PC-9 (cell line): Measurements from ENCODE around the gene LHCGR. TPM values are rescaled to one million over a fixed set of nuclear protein-coding genes. Genes with fewer than 3 reads are reported as not detected.

Experiments
- BruUV-seq: library from RNA; stranded (reverse); fragments of 400-500 nt; replicated peaks from 2 replicates; lab custom pipeline; 2021; lab: Mats Ljungman, UMichigan
- CTCF ChIA-PET: fragments of 300-600 bp; sonication (Branson Sonifier 250); formaldehyde crosslinking; loops from one replicate; lab custom pipeline; 2022; ENCODE audit warnings: antibody characterized with exemption; lab: Charles Lee
- POLR2A ChIA-PET: fragments of 300-600 bp; sonication (Branson Sonifier 250); formaldehyde crosslinking; loops from one replicate; lab custom pipeline; 2022; ENCODE audit warnings: antibody characterized with exemption; ENCODE audit not compliant: unreplicated experiment; lab: Charles Lee
- DNase-seq, 2 experiments: peaks; one replicate each; pipeline versions ENCODE4 v3.0.0 to v3.0.0-alpha.2; 2015 to 2022; ENCODE audit warnings: mixed read lengths in 1 of 2
- H2AFZ ChIP-seq: fragments of 200-600 bp; sonication (generic); 2 replicates; pipeline ENCODE4 v1.8.1; 2017; ENCODE audit warnings: antibody characterized with exemption
- H3F3A ChIP-seq: fragments of 200-600 bp; sonication (generic); 2 replicates; pipeline ENCODE4 v1.8.1; 2017; ENCODE audit warnings: antibody characterized with exemption, mild to moderate bottlenecking, low read depth; ENCODE audit not compliant: insufficient read depth
- H3K27ac ChIP-seq: fragments of 200-600 bp; sonication (generic); 2 replicates; pipeline ENCODE4 v1.6.1; 2016; ENCODE audit warnings: mixed run types
- H3K27me3 ChIP-seq: fragments of 200-600 bp; sonication (generic); 2 replicates; pipeline ENCODE4 v1.6.1; 2016; ENCODE audit warnings: low read depth, mixed run types; ENCODE audit not compliant: insufficient read depth
- H3K36me3 ChIP-seq: fragments of 200-600 bp; sonication (generic); 2 replicates; pipeline ENCODE4 v1.6.1; 2016; ENCODE audit warnings: low read depth, mixed run types
- H3K4me1 ChIP-seq: fragments of 200-600 bp; sonication (generic); replicated peaks from 2 replicates; pipeline ENCODE4 v1.6.1; 2016; ENCODE audit warnings: mixed run types; ENCODE audit not compliant: insufficient read depth
- H3K4me2 ChIP-seq: fragments of 200-600 bp; sonication (generic); 2 replicates; pipeline ENCODE4 v1.6.1; 2017; ENCODE audit warnings: mixed run types
- H3K4me3 ChIP-seq: fragments of 200-600 bp; sonication (generic); 2 replicates; pipeline ENCODE4 v1.6.1; 2016; ENCODE audit warnings: mixed run types
- H3K79me2 ChIP-seq: fragments of 200-600 bp; sonication (generic); 2 replicates; pipeline ENCODE4 v1.6.1; 2017; ENCODE audit warnings: low read depth, mixed run types
- H3K9me2 ChIP-seq: fragments of 200-600 bp; sonication (generic); 2 replicates; pipeline ENCODE4 v1.8.1; 2017; ENCODE audit warnings: mild to moderate bottlenecking; ENCODE audit not compliant: insufficient read depth
- H3K9me3 ChIP-seq: fragments of 200-600 bp; sonication (generic); 2 replicates; pipeline ENCODE4 v1.8.1; 2016; ENCODE audit warnings: low read depth; ENCODE audit not compliant: insufficient read depth
- H4K20me1 ChIP-seq: fragments of 200-600 bp; sonication (generic); 2 replicates; pipeline ENCODE4 v1.8.1; 2017; ENCODE audit not compliant: insufficient read depth
- EZH2 ChIP-seq: fragments of 200-600 bp; sonication (generic); IDR thresholded peaks from 2 replicates; pipeline ENCODE4 v1.8.0; 2017; ENCODE audit warnings: antibody characterized with exemption, low read depth
- intact Hi-C: fragments of 100-400 bp; cut with micrococcal nuclease; formaldehyde crosslinking; loops from one replicate; pipeline ENCODE4 v1.10.0; 2022; ENCODE audit not compliant: unreplicated experiment
- total RNA-seq: library from RNA; stranded (reverse); gene quantifications from 2 replicates; pipeline ENCODE4 v1.2.3, GENCODE V29; 2021
- TF ChIP-seq, protein P1 (sequence below): fragments of 200-600 bp; sonication (generic); conservative IDR thresholded peaks from 2 replicates; pipeline ENCODE4 v1.6.1; 2017; ENCODE audit warnings: mixed run types, antibody characterized with exemption, mild to moderate bottlenecking, moderate library complexity

LHCGR gene
- total RNA-seq, 1 experiment from 2014 or later: not detected

DNA sequence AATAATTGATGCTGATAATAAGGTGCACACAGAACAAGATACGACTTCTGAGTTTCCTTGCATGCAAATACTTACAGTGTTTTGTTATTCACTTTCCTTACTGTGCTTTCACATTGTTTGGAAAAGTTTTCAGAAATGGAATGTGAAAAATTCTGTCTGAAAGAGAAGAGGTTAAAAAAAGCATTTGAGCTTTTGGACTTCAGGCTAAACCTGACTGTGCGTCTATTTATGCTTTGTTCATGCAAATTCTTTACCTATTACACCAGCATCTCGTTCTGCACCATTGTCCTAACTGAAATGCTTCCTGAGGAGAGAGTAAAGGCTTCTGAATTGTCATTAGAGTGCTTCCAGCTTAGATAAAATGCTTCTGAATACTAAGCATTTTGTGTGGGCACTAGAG, 61.4 kb downstream of the LHCGR start:
- no peaks in the 10 kb centered on the region for H3K79me2 ChIP-seq
- no peak for DNase-seq
- no peaks in the 10 kb centered on the region for H4K20me1 ChIP-seq
- H3K27ac ChIP-seq: no peak overlapping the region
- no peaks in the 10 kb centered on the region for H3K36me3 ChIP-seq
- no peak overlapping the region for H2AFZ ChIP-seq
- no peak overlapping the region for H3K4me3 ChIP-seq
- H3K4me2 ChIP-seq: no peak overlapping the region
- H3K9me3 ChIP-seq: no peaks in the 10 kb centered on the region
- ChIA-PET POLR2A (no interaction called here), CTCF (no interaction called here)
- H3K27me3 ChIP-seq: peaks cover 12% of the 10 kb centered on the region; the same call in 1 of the 2 replicates
- no peaks in the 10 kb centered on the region for H3F3A ChIP-seq
- BruUV-seq: no TSS peak
- TF ChIP-seq EZH2: no peak
- TF ChIP-seq, protein P1, sequence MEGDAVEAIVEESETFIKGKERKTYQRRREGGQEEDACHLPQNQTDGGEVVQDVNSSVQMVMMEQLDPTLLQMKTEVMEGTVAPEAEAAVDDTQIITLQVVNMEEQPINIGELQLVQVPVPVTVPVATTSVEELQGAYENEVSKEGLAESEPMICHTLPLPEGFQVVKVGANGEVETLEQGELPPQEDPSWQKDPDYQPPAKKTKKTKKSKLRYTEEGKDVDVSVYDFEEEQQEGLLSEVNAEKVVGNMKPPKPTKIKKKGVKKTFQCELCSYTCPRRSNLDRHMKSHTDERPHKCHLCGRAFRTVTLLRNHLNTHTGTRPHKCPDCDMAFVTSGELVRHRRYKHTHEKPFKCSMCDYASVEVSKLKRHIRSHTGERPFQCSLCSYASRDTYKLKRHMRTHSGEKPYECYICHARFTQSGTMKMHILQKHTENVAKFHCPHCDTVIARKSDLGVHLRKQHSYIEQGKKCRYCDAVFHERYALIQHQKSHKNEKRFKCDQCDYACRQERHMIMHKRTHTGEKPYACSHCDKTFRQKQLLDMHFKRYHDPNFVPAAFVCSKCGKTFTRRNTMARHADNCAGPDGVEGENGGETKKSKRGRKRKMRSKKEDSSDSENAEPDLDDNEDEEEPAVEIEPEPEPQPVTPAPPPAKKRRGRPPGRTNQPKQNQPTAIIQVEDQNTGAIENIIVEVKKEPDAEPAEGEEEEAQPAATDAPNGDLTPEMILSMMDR: no peak
- intact Hi-C loops: no loop called here
- no peaks in the 10 kb centered on the region for H3K4me1 ChIP-seq
- H3K9me2 ChIP-seq: no peaks in the 10 kb centered on the region

DNA sequence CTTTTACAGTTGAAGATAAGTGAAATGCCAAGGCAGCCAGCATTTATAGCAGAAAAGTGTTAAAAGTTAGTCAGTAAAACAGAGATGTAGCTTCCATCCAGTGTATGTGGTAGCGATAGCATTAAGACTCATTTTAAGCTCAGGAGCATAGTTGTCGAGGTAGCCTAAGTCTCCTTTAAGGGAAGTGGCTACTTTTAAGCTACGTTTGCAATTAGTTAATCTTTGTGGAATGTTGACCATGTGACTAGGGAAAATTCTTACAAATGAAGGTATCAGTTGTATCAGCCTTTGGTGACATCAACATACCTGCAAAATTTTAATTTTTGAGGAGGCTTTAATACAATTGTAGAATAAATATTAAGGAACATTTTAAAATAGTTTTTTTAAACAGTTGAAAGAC, 61.9 kb downstream of the LHCGR start:
- no TSS peak for BruUV-seq
- no peaks in the 10 kb centered on the region for H3K79me2 ChIP-seq
- intact Hi-C loops: no loop called here
- H3K4me2 ChIP-seq: no peak overlapping the region
- H3K4me1 ChIP-seq: no peaks in the 10 kb centered on the region
- no peaks in the 10 kb centered on the region for H3K9me3 ChIP-seq
- TF ChIP-seq, protein P1: no peak
- TF ChIP-seq EZH2: no peak
- ChIA-PET CTCF (no interaction called here), POLR2A (interaction anchor here (0.7 kb wide), 1 partner anchor 13 kb away, joined by 4 read pairs; no protein-coding TSS in a partner anchor)
- H3K4me3 ChIP-seq: no peak overlapping the region
- no peaks in the 10 kb centered on the region for H3K9me2 ChIP-seq
- no peak for DNase-seq
- H2AFZ ChIP-seq: no peak overlapping the region
- H3K27ac ChIP-seq: no peak overlapping the region
- no peaks in the 10 kb centered on the region for H3K36me3 ChIP-seq
- no peaks in the 10 kb centered on the region for H3F3A ChIP-seq
- no peaks in the 10 kb centered on the region for H4K20me1 ChIP-seq
- H3K27me3 ChIP-seq: peaks cover 12% of the 10 kb centered on the region; the same call in 1 of the 2 replicates

DNA sequence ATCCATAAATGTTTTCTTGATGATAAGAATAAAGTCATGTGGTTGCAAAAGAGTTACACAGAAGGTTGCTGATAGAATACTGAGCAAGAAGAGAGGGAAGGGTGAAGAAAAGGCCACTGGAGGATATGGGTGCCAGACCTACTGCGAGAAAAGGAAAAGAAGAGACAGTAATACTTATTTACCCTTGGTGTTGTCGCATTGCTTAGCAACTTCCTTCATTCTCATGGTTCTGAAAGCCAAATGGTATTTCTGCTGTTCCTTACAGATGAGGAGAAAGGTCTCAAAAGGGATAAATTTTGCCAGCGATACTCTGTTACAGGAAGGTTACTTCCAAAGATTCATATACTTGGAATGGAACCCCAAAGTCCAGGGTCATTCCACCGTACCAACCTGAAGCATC, 62.5 kb downstream of the LHCGR start:
- H3K4me1 ChIP-seq: no peaks in the 10 kb centered on the region
- ChIA-PET CTCF (no interaction called here), POLR2A (interaction anchor here (0.6 to 0.7 kb wide), 2 partner anchors 11 to 14 kb away, joined by 4 to 5 read pairs; no protein-coding TSS in a partner anchor)
- H4K20me1 ChIP-seq: no peaks in the 10 kb centered on the region
- H3K27ac ChIP-seq: no peak overlapping the region
- no peaks in the 10 kb centered on the region for H3F3A ChIP-seq
- BruUV-seq: no TSS peak
- H3K27me3 ChIP-seq: peaks cover 12% of the 10 kb centered on the region; the same call in 1 of the 2 replicates
- H3K4me2 ChIP-seq: no peak overlapping the region
- no peaks in the 10 kb centered on the region for H3K9me3 ChIP-seq
- no peaks in the 10 kb centered on the region for H3K9me2 ChIP-seq
- intact Hi-C loops: no loop called here
- no peaks in the 10 kb centered on the region for H3K36me3 ChIP-seq
- H2AFZ ChIP-seq: no peak overlapping the region
- no peak for TF ChIP-seq EZH2
- TF ChIP-seq, protein P1: no peak
- no peaks in the 10 kb centered on the region for H3K79me2 ChIP-seq
- no peak for DNase-seq
- H3K4me3 ChIP-seq: no peak overlapping the region
